Skeletal muscle satellite cell (primary cell): Measurements from ENCODE around the gene ANP32B. TPM values are rescaled to one million over a fixed set of nuclear protein-coding genes. Genes with fewer than 3 reads are reported as not detected.
A peak's percentile ranks its signal among the peaks of the same experiment; 100 is the strongest.
"Not testable (repeated sequence)": the region's sequence is repeated elsewhere in the genome, so short reads cannot be mapped to it uniquely, and the experiment has no call there.

ENCODE experiments used
- H3K27me3 ChIP-seq: 2 replicates; pipeline ENCODE4 v1.7.0; 2013; ENCODE audit warnings: low read length; ENCODE audit not compliant: control insufficient read depth, insufficient read depth
- H3K36me3 ChIP-seq: 2 replicates; pipeline ENCODE4 v1.7.0; 2013; ENCODE audit warnings: mild to moderate bottlenecking, control low read depth, low read length; ENCODE audit not compliant: insufficient read depth
- H3K4me1 ChIP-seq: 2 replicates; pipeline ENCODE4 v1.7.0; 2013; ENCODE audit warnings: low read length; ENCODE audit not compliant: control insufficient read depth, insufficient read depth
- H3K4me2 ChIP-seq: 2 replicates; pipeline ENCODE4 v1.7.0; 2013; ENCODE audit warnings: mild to moderate bottlenecking, low read length
- H3K4me3 ChIP-seq: 2 replicates; pipeline ENCODE4 v1.7.0; 2013; ENCODE audit warnings: low read length
- H3K9ac ChIP-seq: 2 replicates; pipeline ENCODE4 v1.7.0; 2013; ENCODE audit warnings: mild to moderate bottlenecking, low read depth, low read length, moderate library complexity
- H3K9me3 ChIP-seq: replicated peaks from 2 replicates; pipeline ENCODE4 v1.7.0; 2013; ENCODE audit warnings: mild to moderate bottlenecking, control low read depth, low read length
- total RNA-seq: library from RNA; depleted of rRNA; stranded (reverse); fragments of >200 nt; gene quantifications from 2 replicates; pipeline ENCODE4 v1.2.3, GENCODE V29; 2012; rRNA removed

Gene ANP32B
- 12.2 and 13.5 TPM in 2 replicates for total RNA-seq

DNA sequence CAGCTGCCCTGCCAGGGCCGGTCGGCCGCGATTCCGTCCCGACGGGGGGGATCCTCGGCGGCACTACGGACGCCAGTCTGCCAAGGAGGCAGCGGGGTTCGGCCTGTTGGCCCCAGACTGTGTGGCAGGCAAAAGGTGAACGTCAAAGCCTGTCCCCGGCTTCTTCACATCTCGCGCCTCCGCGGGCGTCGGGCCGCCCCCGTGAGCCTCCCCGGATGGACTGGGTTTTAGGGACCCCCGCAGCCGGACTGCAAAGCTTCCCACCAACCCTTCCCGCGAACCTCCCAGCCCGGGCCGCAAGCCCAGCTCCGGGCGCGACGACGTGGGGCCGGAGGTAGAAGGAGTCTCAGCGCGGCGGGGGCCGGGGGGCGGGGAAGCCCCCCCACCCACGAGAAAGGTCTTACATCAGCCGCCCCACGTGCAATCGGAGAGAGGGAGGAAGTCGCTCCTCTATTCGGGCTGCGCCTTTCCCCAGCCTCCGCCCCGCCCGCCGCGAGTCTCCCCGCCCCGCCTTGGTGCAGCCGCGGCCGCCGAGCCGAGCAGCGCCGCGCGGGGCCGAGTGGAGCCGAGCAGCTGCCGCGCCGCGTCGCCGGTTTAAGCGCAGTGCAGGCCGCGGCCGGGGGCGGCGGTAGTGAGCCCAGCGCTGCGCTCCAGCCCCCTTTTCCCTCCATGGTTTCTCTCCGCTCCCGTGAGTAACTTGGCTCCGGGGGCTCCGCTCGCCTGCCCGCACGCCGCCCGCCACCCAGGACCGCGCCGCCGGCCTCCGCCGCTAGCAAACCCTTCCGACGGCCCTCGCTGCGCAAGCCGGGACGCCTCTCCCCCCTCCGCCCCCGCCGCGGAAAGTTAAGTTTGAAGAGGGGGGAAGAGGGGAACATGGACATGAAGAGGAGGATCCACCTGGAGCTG is at the start of gene ANP32B:
Gene ANP32B (plus strand): TSS at position 659 of the 906 bp plus-strand sequence. CDS start 215 bp downstream, at position 874.
- Histone ChIP-seq H3K9me3 (no peaks in the 10 kb centered on the region), H3K4me3 (peak within 1 kb of the TSS; percentile 98), H3K36me3 (no peaks in the 10 kb centered on the region), H3K4me2 (peak within 1 kb of the TSS; percentile 98), H3K4me1 (peaks cover 33% of the 10 kb centered on the region), H3K27me3 (no peaks in the 10 kb centered on the region), H3K9ac (peak within 1 kb of the TSS; percentile 100)

- no peaks in the 10 kb centered on the region for H3K9me3 ChIP-seq
- no peak overlapping the region for H3K4me2 ChIP-seq
- peaks cover 85% of the 10 kb centered on the region for H3K27me3 ChIP-seq
- no peaks in the 10 kb centered on the region for H3K4me1 ChIP-seq
- H3K36me3 ChIP-seq, result no peaks in the 10 kb centered on the region
- no peak overlapping the region for H3K4me3 ChIP-seq
- no peak overlapping the region for H3K9ac ChIP-seq
Measured at GRCh38 chr9:97934321-97935115, 48.6 kb upstream of the ANP32B start.

DNA sequence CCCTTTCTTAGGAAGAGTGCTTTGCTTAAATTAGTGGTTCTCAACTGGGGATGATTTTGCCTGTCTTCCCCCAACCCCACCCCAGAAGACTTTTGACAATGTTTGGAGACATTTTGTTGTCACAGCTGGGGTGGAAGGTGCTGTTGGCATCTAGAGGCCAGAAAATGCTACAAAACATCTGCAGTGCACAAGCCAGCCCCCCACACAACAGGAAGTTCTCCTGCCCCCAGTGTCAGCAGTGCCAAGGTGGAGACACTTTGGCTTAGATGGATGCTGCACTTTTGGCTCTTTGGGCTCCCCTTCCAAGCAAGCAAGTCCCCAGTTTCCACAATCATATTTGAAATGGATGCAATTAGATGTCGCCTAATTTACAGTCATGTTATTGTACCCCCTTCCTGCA is 47.9 kb upstream of the ANP32B start:
- Histone ChIP-seq H3K27me3 (peaks cover 85% of the 10 kb centered on the region), H3K36me3 (no peaks in the 10 kb centered on the region), H3K4me2 (no peak overlapping the region), H3K9me3 (no peaks in the 10 kb centered on the region), H3K4me1 (no peaks in the 10 kb centered on the region), H3K4me3 (no peak overlapping the region), H3K9ac (no peak overlapping the region)

GRCh38 chr9:97936998-97937397 is 46.1 kb upstream of the ANP32B start:
- Histone ChIP-seq H3K9ac (no peak overlapping the region), H3K4me2 (no peak overlapping the region), H3K27me3 (peaks cover 84% of the 10 kb centered on the region), H3K9me3 (no peaks in the 10 kb centered on the region), H3K4me3 (no peak overlapping the region), H3K36me3 (no peaks in the 10 kb centered on the region), H3K4me1 (no peaks in the 10 kb centered on the region)

- Histone ChIP-seq H3K4me2 (no peak within 1 kb of the TSS), H3K9ac (no peak within 1 kb of the TSS), H3K4me1 (no peaks in the 10 kb centered on the region), H3K36me3 (no peaks in the 10 kb centered on the region), H3K27me3 (peaks cover 90% of the 10 kb centered on the region), H3K4me3 (no peak within 1 kb of the TSS), H3K9me3 (no peaks in the 10 kb centered on the region)
Measured at GRCh38 chr9:97938081-97938644, 45.0 kb upstream of the ANP32B start, which contains the start of gene HEMGN. Gene HEMGN (minus strand): TSS chr9:97938172. CDS start chr9:97938136, 36 bp downstream.

- H3K27me3 ChIP-seq, result peaks cover 91% of the 10 kb centered on the region
- no peak overlapping the region for H3K9ac ChIP-seq
- no peaks in the 10 kb centered on the region for H3K36me3 ChIP-seq
Measured at GRCh38 chr9:97940233-97940632, 42.9 kb upstream of the ANP32B start.

GRCh38 chr9:97940741-97941140 is 42.4 kb upstream of the ANP32B start:
- Histone ChIP-seq H3K9ac (no peak overlapping the region), H3K36me3 (no peaks in the 10 kb centered on the region), H3K27me3 (peaks cover 86% of the 10 kb centered on the region), H3K9me3 (no peaks in the 10 kb centered on the region), H3K4me1 (no peaks in the 10 kb centered on the region), H3K4me3 (no peak overlapping the region), H3K4me2 (no peak overlapping the region)

More at GRCh38 chr9:97940233-97940632, 42.9 kb upstream of the ANP32B start:
- H3K9me3 ChIP-seq, result no peaks in the 10 kb centered on the region
- H3K4me2 ChIP-seq, result no peak overlapping the region
- H3K4me1 ChIP-seq, result no peaks in the 10 kb centered on the region
- no peak overlapping the region for H3K4me3 ChIP-seq

- Histone ChIP-seq H3K27me3 (peaks cover 80% of the 10 kb centered on the region), H3K36me3 (no peaks in the 10 kb centered on the region), H3K4me3 (no peak overlapping the region), H3K9me3 (no peaks in the 10 kb centered on the region), H3K9ac (no peak overlapping the region), H3K4me1 (no peaks in the 10 kb centered on the region), H3K4me2 (no peak overlapping the region)
Measured at GRCh38 chr9:97941323-97941722, 41.8 kb upstream of the ANP32B start.

DNA sequence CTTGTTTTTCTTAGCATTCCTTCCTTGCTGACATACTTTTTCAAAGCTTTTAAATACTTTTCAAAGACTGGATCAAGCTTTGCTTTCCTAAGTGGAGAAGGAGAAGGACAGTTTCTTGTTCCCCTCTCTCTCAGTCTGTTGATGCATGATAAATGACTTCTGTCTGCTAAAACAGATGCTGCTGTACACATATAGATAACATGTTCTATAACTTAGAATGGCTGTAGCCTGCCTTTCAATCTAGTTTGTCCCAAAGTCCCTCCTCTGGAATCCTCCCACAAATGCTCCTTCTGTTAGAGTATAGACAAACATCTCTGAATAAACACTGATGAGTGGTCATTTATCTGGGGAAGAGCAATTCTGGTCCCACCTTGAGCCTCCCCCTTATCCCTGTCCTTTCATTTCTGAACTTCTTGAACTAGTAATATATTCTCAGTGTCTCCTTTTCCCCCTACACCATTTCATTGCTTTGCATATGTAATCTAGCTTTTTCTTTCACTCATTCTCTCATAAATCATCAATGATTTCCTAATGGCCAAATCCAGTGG is 39.8 kb upstream of the ANP32B start:
- Histone ChIP-seq H3K4me2 (no peak overlapping the region), H3K36me3 (no peaks in the 10 kb centered on the region), H3K4me1 (no peaks in the 10 kb centered on the region), H3K9me3 (no peaks in the 10 kb centered on the region), H3K4me3 (no peak overlapping the region), H3K9ac (no peak overlapping the region), H3K27me3 (peaks cover 62% of the 10 kb centered on the region)

- Histone ChIP-seq H3K4me2 (no peak overlapping the region), H3K9ac (no peak overlapping the region), H3K36me3 (no peaks in the 10 kb centered on the region), H3K9me3 (no peaks in the 10 kb centered on the region), H3K4me1 (no peaks in the 10 kb centered on the region), H3K4me3 (no peak overlapping the region), H3K27me3 (peaks cover 50% of the 10 kb centered on the region)
Measured at GRCh38 chr9:97944612-97945011, 38.5 kb upstream of the ANP32B start.

DNA sequence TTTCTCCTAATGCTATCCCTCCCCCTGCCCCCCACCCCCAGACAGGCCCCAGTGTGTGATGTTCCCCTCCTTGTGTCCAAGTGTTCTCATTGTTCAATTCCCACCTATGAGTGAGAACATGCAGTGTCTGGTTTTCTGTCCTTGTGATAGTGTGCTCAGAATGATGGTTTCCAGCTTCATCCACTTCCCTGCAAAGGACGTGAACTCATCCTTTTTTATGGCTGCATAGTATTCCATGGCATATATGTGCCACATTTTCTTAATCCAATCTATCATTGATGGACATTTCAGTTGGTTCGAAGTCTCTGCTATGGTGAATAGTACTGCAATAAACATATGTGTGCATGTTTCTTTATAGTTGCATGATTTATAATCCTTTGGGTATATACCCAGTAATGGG is 37.7 kb upstream of the ANP32B start:
- not testable (repeated sequence) for H3K4me2 ChIP-seq, H3K36me3 ChIP-seq, H3K9me3 ChIP-seq, H3K9ac ChIP-seq, H3K4me3 ChIP-seq, H3K4me1 ChIP-seq
- peaks cover 41% of the 10 kb centered on the region for H3K27me3 ChIP-seq
